GM23248 (cell line): Measurements from ENCODE around the gene ITFG1.

Experiments
- EZH2 ChIP-seq: fragments of 200-600 bp; sonication (generic); IDR thresholded peaks from 2 replicates; pipeline ENCODE4 v1.6.1; 2018; ENCODE audit warnings: antibody characterized with exemption, mild to moderate bottlenecking; ENCODE audit not compliant: insufficient read depth, poor library complexity, severe bottlenecking
- EZH2phosphoT487 ChIP-seq: fragments of 200-600 bp; sonication (generic); IDR thresholded peaks from 2 replicates; pipeline ENCODE4 v1.6.1; 2018; ENCODE audit warnings: antibody characterized with exemption, moderate library complexity, mild to moderate bottlenecking, low read depth; ENCODE audit not compliant: insufficient read depth

- no peak for TF ChIP-seq EZH2
- TF ChIP-seq EZH2phosphoT487, result no peak
Observed at GRCh38 chr16:47316442-47317015, 144.3 kb downstream of the ITFG1 start.
